ENCODE results near the gene COQ2.
A peak's percentile ranks its signal among the peaks of the same experiment; 100 is the strongest.
"Not testable (repeated sequence)": the region's sequence is repeated elsewhere in the genome, so short reads cannot be mapped to it uniquely, and the experiment has no call there.

The COQ2 gene

GRCh38 chr4:83282049-83282535 is 2.5 kb downstream of the COQ2 start:
- DNase-seq, result peak; percentile 26 to 29

- DNase-seq, result no peak
Measured at GRCh38 chr4:83281307-83281706, 3.3 kb downstream of the COQ2 start.

- no peak for DNase-seq
Measured at GRCh38 chr4:83276299-83277040, 8.1 kb downstream of the COQ2 start.

DNA sequence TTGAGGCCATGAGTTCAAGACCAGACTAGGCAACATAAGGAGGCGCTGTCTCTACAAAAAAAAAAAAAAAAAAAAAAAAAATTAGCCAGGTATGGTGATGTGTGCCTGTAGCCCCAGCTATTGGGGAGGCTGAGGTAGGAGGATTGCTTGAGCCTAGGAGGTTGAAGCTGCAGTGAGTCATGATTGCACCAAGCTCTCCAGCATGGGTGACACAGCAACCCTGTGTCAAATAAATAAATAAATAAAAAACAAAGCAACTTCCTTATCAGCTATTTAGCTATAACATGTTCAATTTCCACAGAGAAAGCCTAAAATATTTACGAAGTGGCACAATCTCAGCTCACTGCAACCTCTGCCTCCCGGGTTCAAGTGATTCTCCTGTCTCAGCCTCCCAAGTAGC is 10.7 kb downstream of the COQ2 start:
- DNase-seq, result not testable (repeated sequence)

GRCh38 chr4:83272900-83273299 is 11.7 kb downstream of the COQ2 start:
- no peak for DNase-seq

GRCh38 chr4:83269256-83269655 is 15.3 kb downstream of the COQ2 start:
- no peak for DNase-seq

DNA sequence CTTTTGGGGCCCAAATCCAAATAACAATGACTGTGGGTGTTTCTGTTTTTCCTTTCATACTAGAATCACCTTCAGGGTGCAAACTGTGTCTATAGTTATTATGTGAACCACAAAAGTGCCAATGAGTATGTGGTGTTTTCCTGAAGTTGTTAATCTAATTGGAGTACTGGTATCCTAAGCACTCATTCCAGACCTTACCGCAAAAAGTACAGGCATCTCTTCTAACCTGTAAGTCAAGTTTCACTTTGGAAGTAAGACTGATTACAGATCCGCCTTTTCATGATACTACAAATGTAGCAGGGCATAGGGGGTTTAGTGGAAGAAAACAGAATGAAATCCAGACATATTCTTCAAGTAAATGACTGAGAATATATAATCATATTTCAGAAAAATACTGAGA is 16.1 kb downstream of the COQ2 start:
- no peak for DNase-seq

GRCh38 chr4:83267830-83268475 is 16.6 kb downstream of the COQ2 start:
- no peak for DNase-seq

- no peak for DNase-seq
Measured at GRCh38 chr4:83267121-83267829, 17.3 kb downstream of the COQ2 start.

DNA sequence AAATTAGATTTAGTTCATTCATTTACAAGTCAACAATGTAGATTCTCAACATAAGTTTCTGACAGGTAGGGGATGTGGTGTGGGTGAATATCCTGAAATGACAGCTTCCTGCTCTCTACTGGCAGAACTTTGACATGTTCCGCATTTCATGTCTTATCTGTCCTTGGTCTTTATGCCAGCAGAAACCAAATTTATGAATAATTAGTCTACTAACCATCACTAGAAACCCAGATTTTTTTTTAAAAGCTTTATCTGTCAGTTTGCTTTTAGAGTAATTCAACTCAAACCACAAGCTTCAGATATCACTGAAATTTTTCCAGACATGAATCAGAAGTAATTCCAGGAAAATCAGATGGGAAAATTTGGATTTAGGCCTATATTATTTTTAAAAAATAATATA is 17.9 kb downstream of the COQ2 start:
- no peak for DNase-seq

- no peak for DNase-seq
Measured at GRCh38 chr4:83263106-83263505, 21.5 kb downstream of the COQ2 start.

DNA sequence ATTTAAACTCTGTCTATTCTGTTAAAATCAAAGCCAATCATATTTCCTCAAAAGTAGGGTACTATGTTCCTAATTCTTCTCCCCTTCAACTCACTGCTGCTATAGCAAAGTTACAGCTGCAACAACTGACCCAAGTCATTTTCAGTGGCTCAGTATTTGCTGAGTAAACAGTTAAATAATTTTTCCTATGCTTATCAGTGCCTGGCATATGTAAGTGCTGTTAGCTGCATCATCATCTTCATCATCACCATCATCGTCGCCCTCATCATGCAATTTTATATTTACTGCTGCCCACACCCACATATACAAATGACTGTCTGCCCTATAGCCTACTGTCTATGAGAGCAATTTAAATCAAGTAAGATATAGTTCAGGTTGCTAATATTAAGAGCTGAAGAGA is 21.9 kb downstream of the COQ2 start:
- no peak for DNase-seq

DNA sequence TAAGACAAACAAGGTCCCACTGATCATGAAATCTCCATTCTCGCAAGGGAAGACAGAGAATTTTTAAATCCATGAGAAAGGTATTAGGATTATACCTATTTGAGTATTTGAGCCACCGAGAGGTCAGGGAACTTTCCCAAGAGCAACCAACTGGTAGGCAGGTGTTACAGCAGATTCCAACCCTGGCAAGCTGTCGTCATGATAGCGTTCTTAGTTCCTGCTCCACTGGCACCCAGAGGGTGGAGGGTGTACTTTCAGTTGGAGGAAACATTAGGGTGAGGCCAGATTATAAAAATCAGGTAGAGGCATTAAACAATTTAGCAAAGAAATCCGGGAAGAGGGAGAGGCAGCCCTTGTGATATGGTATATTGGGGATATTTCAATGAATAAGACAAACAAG is 23.3 kb downstream of the COQ2 start:
- no peak for DNase-seq

GRCh38 chr4:83259586-83259985 is 25.0 kb downstream of the COQ2 start:
- no peak for DNase-seq

DNA sequence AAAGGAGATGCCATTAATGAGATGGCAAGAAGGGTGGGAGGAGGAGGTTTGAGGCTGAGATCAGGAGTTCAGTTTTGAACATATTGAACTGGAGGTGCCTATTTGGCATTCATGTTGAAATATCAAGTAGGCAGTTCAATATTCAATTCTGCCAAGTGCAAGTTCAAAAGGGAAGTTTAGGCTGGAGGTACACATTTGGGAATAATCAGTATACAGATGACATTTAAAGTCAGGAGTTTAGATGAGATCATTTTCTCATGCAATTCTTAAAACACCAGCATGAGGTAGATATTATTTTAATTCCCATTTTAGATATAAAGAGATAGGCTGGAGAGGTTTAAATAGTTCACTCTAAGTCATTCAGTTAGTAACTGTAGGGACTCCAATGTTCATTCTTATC is 26.1 kb downstream of the COQ2 start:
- DNase-seq, result no peak

GRCh38 chr4:83257811-83258210 is 26.8 kb downstream of the COQ2 start:
- DNase-seq, result no peak

- no peak for DNase-seq
Measured at GRCh38 chr4:83255584-83255983, 29.0 kb downstream of the COQ2 start.

- DNase-seq, result peak; percentile 7 to 62
Measured at GRCh38 chr4:83252782-83253405, 31.7 kb downstream of the COQ2 start.

DNA sequence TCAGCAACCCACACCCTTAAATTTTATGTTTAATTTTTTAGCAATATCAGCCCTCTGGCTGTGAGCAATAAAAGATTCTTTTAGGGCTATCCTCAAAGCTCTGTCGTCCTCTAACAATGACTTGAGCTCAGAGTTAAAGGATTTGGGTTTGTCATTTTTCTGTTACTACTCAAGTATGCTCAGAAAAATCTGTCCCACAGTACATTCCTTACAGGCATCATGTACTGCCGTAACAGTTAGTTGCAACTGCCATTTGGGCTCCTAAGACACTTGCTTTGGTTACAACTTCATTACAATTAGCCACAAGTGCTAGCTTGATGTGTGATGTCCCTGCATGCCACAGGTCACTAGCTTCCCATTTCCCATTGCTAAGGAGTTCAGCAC is 33.2 kb downstream of the COQ2 start:
- no peak for DNase-seq

DNA sequence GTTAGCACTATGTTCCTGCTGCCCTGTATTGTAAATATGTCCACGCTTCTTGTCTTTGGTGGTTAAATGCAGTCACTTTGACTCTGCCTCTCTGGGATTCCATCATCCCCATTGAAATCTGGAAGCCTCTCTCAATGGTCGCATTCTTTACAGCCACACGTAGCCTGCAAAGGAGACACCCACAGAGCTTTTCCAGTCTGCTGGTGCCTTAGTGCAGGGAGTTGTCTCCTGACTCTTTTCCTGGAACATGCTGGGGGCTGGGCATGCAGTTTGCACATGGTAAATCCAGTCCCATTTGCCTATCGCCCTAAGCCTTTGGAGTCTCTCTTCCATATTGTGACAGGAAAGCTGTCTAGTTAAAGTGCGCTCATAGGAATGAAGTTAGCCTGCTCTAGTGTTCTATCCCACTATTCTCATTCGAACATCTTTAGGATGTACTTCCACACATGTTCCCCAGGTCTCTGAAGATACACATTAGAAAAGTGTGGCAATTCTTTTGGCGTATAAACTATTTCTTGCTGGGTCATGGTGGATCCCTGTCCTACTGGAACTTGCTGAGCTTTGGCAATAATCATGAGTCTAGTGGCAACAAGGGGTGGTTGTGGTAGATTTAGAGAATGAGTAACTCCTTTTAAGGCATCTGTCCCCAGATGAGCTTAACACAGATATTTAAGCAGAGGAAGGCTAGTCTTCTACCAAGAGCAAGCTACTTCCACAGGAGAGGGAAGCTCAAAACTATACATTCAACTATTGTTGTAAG is 33.7 kb downstream of the COQ2 start:
- DNase-seq, result no peak

DNA sequence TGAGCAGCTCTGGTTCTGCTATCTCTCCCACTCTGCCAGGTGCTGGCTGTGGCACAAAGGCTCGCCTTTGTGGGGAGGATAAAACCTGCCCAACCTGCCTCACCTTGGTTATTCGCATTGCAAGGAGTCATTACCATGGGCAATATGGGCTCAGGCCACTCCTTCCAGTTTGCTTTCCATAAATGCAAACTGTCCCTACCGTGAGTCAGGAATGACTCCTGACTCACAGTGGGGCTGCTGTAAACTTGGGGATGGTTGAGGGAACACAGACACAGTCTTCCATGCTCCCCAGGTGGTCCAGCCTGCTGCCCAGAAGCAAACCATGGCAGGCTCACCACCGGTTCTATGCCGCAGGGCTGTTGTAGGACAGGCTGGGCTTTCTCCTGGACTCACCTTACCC is 36.1 kb downstream of the COQ2 start:
- no peak for DNase-seq

GRCh38 chr4:83247415-83248357 is 36.9 kb downstream of the COQ2 start:
- DNase-seq, result no peak
